GM19025 (cell line): ENCODE results near the gene MCTP1.

Experiments used
- ATAC-seq: cut with Tn5 transposase; IDR thresholded peaks from one replicate; pipeline ENCODE4 v1.9.1; 2021; ENCODE audit warnings: mild to moderate bottlenecking, low read depth, moderate library complexity; ENCODE audit not compliant: unreplicated experiment

Gene MCTP1

GRCh38 chr5:94745786-94746730 is 538.8 kb downstream of the MCTP1 start:
- peak; percentile 65 for ATAC-seq

- no peak for ATAC-seq
Observed at GRCh38 chr5:94744906-94745305, 540.0 kb downstream of the MCTP1 start.

GRCh38 chr5:94742852-94743251 is 542.0 kb downstream of the MCTP1 start:
- no peak for ATAC-seq

- ATAC-seq: no peak
Observed at GRCh38 chr5:94740286-94740685, 544.6 kb downstream of the MCTP1 start.

- ATAC-seq: no peak
Observed at GRCh38 chr5:94736498-94736897, 548.4 kb downstream of the MCTP1 start.

- no peak for ATAC-seq
Observed at GRCh38 chr5:94731471-94731870, 553.4 kb downstream of the MCTP1 start.

- ATAC-seq: no peak
Observed at GRCh38 chr5:94725142-94725541, 559.8 kb downstream of the MCTP1 start.

- ATAC-seq: no peak
Observed at GRCh38 chr5:94715768-94716167, 569.1 kb downstream of the MCTP1 start.

- ATAC-seq: no peak
Observed at GRCh38 chr5:94711785-94712184, 573.1 kb downstream of the MCTP1 start.

GRCh38 chr5:94709277-94709676 is 575.6 kb downstream of the MCTP1 start:
- no peak for ATAC-seq

- ATAC-seq: no peak
Observed at GRCh38 chr5:94707359-94707758, 577.5 kb downstream of the MCTP1 start.

GRCh38 chr5:94705427-94705826 is 579.5 kb downstream of the MCTP1 start:
- ATAC-seq: no peak

GRCh38 chr5:94702729-94703128 is 582.2 kb downstream of the MCTP1 start:
- ATAC-seq: no peak

- ATAC-seq: peak; percentile 73
Observed at GRCh38 chr5:94700592-94700991, 584.3 kb downstream of the MCTP1 start.

- no peak for ATAC-seq
Observed at GRCh38 chr5:94699562-94699961, 585.3 kb downstream of the MCTP1 start.

- no peak for ATAC-seq
Observed at GRCh38 chr5:94698197-94698596, 586.7 kb downstream of the MCTP1 start.

- no peak for ATAC-seq
Observed at GRCh38 chr5:94694671-94695070, 590.2 kb downstream of the MCTP1 start.

- ATAC-seq: no peak
Observed at GRCh38 chr5:94693845-94694370, 591.0 kb downstream of the MCTP1 start.

- no peak for ATAC-seq
Observed at GRCh38 chr5:94693043-94693822, 591.7 kb downstream of the MCTP1 start.

- ATAC-seq: no peak
Observed at GRCh38 chr5:94692581-94692980, 592.3 kb downstream of the MCTP1 start.

- ATAC-seq: no peak
Observed at GRCh38 chr5:94691949-94692348, 592.9 kb downstream of the MCTP1 start.
